DMS 273 treated with DMSO at 0.1 percent for 48 hours (cell line): Measurements from ENCODE around the gene AUTS2.
A peak's percentile ranks its signal among the peaks of the same experiment; 100 is the strongest.

ENCODE experiments used
- DNase-seq: peaks from one replicate; lab custom pipeline; 2025; lab: John Stamatoyannopoulos, UW

The AUTS2 gene

DNA sequence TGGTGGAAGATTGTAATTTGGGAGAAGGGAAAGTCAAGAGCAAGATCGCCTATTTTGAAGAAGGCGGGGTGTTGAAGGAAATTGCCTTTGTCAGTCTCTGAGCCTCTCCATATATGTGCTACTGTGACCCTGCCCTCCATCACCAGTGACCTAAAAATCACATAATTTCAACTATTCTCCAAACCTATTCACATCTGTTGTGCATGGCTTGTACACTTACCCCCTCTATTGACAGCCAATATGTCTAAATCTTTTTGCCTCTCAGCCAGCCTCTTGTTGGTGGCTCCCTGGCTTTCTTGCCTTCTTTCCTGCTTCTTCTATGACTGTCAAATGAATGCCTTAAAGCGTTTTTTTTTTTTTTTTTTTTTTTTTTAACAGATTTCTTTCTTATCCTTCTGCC, 295.6 kb downstream of the AUTS2 start:
- DNase-seq = no peak

- no peak for DNase-seq
These were observed 297.2 kb downstream of the AUTS2 start for GRCh38 chr7:69895446-69895845.

- no peak for DNase-seq
These were observed 297.8 kb downstream of the AUTS2 start for GRCh38 chr7:69896121-69896520.

GRCh38 chr7:69898189-69898588, 299.9 kb downstream of the AUTS2 start:
- DNase-seq = no peak

- DNase-seq = no peak
These were observed 305.1 kb downstream of the AUTS2 start for GRCh38 chr7:69903410-69903809.

DNA sequence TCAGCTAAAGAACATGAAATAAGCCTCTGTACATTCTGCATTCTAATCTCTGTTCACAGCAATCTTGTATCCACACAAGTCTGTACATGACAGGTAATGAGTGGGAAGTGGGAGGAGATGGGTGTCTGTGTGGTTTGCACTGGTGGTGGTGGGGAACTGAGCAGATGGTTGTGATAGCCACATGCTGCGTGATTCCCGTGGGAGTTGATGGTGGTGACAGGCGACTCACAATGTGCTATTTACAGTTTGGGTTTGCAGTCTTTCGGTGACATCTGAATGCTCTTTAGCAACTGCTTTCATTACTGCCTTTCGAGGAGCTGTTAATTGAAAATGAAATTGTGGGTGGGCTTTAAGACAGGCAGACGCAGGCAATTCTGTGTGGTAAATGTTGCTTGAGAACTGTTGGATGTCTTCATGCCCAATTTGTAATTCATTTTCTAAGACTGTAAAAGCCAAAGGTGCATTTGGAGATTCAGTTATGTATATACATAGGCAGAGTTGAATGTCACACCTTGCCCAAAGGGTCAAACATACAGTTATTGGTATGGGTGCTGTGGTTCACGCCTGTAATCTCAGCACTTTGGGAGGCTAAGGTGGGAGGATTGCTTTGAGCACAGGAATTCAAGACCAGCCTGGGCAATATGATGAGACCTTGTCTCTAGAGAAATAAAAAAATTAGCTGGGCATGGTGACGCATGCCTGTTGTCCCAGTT, 308.2 kb downstream of the AUTS2 start:
- no peak for DNase-seq

DNA sequence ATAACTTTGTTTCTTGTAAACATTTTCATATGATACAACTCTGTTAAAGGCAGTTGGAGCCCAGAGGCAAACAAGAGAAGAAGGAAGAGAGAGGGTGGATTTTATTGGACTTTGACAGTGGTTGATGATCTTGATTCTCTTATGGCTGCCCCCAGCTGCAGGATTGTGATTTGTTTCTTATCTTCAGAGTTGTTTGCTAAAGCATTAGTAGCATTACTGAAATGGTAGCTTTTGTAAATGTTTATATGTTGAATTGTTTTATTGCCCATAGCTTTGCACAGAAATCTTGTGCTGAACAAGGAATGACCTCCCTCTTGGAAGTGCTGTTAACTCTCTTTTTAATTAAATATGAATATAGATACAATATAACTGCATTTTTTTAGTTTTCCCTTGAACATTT, 309.4 kb downstream of the AUTS2 start:
- DNase-seq = no peak

GRCh38 chr7:69908454-69908853, 310.2 kb downstream of the AUTS2 start:
- DNase-seq = no peak

DNA sequence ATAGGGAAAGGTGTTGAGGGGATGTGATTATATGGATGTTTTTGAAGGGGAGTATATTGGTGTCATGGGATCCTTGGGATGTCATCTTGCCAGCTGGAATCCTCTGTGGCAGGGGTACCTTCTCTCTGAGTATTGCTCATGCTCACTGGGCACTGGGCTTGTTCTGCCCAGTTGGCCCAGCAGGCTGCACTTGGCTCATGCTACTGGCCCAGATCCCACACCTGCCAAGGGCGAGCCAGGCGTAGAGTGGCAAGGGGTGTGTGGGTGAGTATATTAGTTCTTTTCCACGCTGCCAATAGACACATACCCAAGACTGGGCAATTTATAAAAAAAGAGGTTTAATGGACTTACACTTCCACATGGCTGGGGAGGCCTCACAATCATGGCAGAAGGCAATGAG, 311.9 kb downstream of the AUTS2 start:
- no peak for DNase-seq

GRCh38 chr7:69911337-69911736, 313.1 kb downstream of the AUTS2 start:
- DNase-seq = no peak

GRCh38 chr7:69912141-69912540, 313.9 kb downstream of the AUTS2 start:
- no peak for DNase-seq

- DNase-seq = no peak
These were observed 314.6 kb downstream of the AUTS2 start for GRCh38 chr7:69912846-69913245.

- DNase-seq = no peak
These were observed 321.3 kb downstream of the AUTS2 start for GRCh38 chr7:69919426-69920111.

DNA sequence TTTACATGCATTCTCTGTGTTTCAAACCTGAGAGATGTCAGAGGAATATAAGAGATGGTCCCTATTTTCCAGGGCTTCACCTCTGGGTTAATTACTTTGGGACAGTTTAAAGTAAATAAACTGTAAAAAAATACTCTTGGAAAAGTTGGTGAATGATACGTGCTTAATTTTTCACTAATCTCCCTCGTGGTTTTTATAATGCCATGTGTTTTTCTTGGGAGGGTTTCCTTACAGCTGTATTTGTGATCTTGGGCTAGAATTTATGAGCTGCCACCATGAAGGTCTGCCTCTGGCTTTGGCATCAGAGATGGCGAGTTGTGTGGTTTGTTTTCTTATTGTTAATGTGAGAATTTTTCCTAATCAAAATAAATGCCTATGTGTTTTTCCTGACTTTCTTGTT, 322.5 kb downstream of the AUTS2 start:
- no peak for DNase-seq

DNA sequence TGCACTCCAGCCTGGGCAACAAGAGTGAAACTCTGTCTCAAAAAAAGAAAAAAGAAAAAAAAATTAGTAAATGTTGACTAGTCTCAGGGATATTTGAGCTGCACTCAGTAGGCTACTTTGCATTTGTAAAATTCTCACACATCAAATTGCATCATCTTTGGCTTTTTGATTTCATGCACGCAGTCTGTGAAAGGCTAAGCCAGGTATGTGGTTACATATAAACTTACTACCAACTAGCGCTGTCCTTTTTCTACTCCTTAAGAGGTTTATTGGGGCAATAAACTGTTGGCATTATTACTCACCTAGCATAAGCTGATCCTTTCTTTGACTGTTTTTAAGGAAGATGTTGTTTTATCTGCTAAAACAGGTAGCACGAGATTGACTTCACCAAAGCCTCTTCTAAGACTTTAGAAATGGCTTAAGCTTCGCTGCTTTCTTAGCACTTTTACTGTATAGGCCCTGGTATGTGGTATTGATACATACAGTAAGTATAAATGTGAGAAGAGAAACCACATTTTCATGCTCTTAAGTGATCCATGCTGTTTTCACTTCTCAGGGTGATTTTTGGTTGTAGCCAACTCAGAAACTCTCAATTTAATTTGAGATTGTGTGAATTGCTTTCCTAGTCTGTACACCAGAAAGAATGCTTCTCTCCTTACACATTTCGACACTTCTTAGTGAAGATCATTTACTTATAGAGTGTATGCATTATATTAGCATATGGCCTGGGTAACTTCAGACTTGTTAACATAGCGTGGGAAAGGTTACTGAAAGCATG, 323.9 kb downstream of the AUTS2 start:
- no peak for DNase-seq

GRCh38 chr7:69927461-69927860, 329.2 kb downstream of the AUTS2 start:
- DNase-seq = no peak

GRCh38 chr7:69928621-69929020, 330.3 kb downstream of the AUTS2 start:
- no peak for DNase-seq

GRCh38 chr7:69929622-69930021, 331.3 kb downstream of the AUTS2 start:
- no peak for DNase-seq

DNA sequence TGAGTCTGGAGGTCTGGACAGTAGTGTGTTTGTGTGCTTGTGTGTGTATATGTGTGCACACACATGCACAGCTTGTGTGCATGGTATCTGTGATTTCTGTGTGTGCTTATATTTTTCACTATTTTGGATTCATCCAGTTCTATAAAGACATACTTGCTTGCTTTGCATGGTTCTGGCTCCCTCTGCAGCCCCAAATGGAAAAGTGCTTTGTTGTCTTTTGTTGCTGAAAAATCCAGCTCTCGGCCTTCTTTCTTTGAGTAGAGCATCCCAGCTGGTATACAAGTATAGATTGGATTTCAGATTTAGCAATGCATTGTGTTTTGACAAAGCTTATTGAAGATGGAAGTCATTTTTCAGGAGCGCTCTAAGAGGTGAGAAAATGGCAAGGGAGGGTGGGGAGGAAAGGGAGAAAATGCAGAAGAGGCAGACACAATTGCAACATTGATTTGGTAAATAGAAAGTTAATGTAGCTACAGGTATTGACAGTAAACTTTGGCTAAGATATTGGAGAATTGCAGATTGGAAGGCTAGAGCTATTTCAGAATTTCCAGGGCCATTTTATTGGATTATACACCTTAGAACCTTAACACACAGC, 333.9 kb downstream of the AUTS2 start:
- DNase-seq = no peak

DNA sequence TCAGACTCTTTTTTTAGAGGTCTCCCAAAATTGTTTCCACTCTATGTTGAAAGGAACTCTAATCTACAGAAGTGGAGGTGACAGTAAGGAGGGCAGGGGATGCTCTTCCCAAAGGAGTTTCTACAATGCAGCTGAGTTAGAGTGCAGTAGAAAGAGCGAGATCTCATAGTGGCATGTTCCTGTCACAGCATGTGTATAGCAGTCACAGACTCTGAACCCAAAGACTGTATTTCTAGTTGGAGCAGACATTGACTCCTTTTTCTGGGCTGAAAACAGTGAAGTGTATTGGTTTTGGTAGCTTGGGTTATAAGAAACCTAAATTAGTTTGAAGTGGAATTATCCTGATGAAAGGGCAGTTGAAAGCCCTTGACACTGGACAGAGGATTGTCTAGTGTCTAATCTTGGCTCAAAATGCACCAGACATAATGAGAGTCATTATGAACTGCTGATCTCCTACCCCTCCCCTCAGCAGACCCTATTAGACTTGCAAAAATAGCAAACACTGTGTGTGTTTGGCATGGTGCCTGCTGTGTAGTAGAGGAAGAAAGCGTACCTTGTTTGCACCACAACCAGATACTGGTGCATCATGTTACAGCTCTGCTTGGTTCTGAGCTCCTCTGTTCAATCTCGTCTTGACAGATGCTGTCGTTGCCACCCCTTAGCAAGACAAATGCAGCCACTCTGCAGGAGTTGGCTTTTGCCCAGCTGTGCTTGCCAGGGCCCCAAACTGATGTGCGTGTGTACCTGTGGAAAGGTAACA, 336.0 kb downstream of the AUTS2 start:
- DNase-seq = peak; percentile 92

DNA sequence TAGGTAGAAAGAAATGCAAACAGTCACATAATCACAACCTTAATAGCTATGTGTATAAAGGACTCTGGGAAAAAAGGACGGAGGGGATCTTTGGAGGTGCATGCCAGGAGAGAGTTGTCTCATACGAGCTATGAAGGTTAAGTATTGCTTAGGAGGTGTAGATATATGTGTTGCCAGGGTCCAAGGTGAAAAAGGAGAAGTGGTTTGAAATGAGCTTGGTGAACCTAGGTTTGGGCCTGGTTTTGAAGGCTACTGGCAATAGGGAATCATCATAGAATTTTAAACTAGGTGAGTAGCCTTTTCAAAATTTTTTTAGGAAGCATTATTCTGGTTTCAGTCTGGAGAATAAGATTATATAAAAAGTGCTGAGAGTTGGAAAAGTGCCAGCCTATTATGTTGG, 336.8 kb downstream of the AUTS2 start:
- DNase-seq = no peak

- DNase-seq = no peak
These were observed 338.8 kb downstream of the AUTS2 start for GRCh38 chr7:69937097-69937496.
